OCI-LY1 (cell line): ENCODE data around the gene HAND1.

ENCODE experiments used
- H2AFZ ChIP-seq: fragments of 200-600 bp; sonication (generic), shearing (Covaris generic); 2 replicates; pipeline ENCODE4 v1.6.0; 2014; ENCODE audit warnings: antibody characterized with exemption, mild to moderate bottlenecking, low read length
- H3F3A ChIP-seq: fragments of 200-600 bp; sonication (generic), shearing (Covaris generic); 2 replicates; pipeline ENCODE4 v1.6.0; 2014; ENCODE audit warnings: mild to moderate bottlenecking, antibody characterized with exemption, low read length, moderate library complexity; ENCODE audit not compliant: insufficient read depth
- H3K27ac ChIP-seq: fragments of 200-600 bp; sonication (generic); 2 replicates; pipeline ENCODE4 v1.5.1; 2014; ENCODE audit warnings: low read length, mixed run types, mild to moderate bottlenecking, low read depth; ENCODE audit not compliant: poor library complexity, severe bottlenecking
- H3K27me3 ChIP-seq: fragments of 200-600 bp; sonication (generic); 2 replicates; pipeline ENCODE4 v1.6.0; 2014; ENCODE audit warnings: antibody characterized with exemption, mild to moderate bottlenecking, low read length, moderate library complexity; ENCODE audit not compliant: insufficient read depth
- H3K36me3 ChIP-seq: fragments of 200-600 bp; sonication (generic); 2 replicates; pipeline ENCODE4 v1.6.1; 2014; ENCODE audit warnings: mild to moderate bottlenecking, antibody characterized with exemption, low read length, moderate library complexity, mixed read lengths; ENCODE audit not compliant: insufficient read depth
- H3K4me1 ChIP-seq: fragments of 200-600 bp; sonication (generic); 2 replicates; pipeline ENCODE4 v1.5.1; 2014; ENCODE audit warnings: mild to moderate bottlenecking, low read length, moderate library complexity; ENCODE audit not compliant: insufficient read depth, severe bottlenecking
- H3K4me2 ChIP-seq: fragments of 200-600 bp; sonication (generic), shearing (Covaris generic); 2 replicates; pipeline ENCODE4 v1.6.1; 2014; ENCODE audit warnings: low read length
- H3K4me3 ChIP-seq: fragments of 200-600 bp; sonication (generic); 2 replicates; pipeline ENCODE4 v1.5.1; 2014; ENCODE audit warnings: low read length, low read depth, mild to moderate bottlenecking, mixed read lengths; ENCODE audit not compliant: poor library complexity, severe bottlenecking
- H3K79me2 ChIP-seq: fragments of 200-600 bp; shearing (Covaris generic); 2 replicates; pipeline ENCODE4 v1.6.1; 2016; ENCODE audit warnings: mixed run types, low read length, mixed read lengths; ENCODE audit not compliant: insufficient read depth
- H3K9ac ChIP-seq: fragments of 200-600 bp; sonication (generic), shearing (Covaris generic); 2 replicates; pipeline ENCODE4 v1.6.1; 2014; ENCODE audit warnings: mild to moderate bottlenecking, low read length, mixed read lengths
- H3K9me2 ChIP-seq: fragments of 200-600 bp; sonication (generic), shearing (Covaris generic); 2 replicates; pipeline ENCODE4 v1.6.1; 2014; ENCODE audit warnings: low read depth, mild to moderate bottlenecking, low read length, mixed read lengths
- H3K9me3 ChIP-seq: fragments of 200-600 bp; shearing (Covaris generic); 2 replicates; pipeline ENCODE4 v1.6.1; 2014; ENCODE audit warnings: low read length, mixed read lengths
- H4K20me1 ChIP-seq: fragments of 200-600 bp; sonication (generic), shearing (Covaris generic); 2 replicates; pipeline ENCODE4 v1.6.0; 2016; ENCODE audit warnings: mild to moderate bottlenecking, low read length; ENCODE audit not compliant: insufficient read depth
- CTCF ChIP-seq: fragments of 200-600 bp; sonication (generic), shearing (Covaris generic); IDR thresholded peaks from 2 replicates; pipeline ENCODE4 v1.5.1; 2017; ENCODE audit warnings: mild to moderate bottlenecking, antibody characterized with exemption, low read length, moderate library complexity, mixed read lengths
- EZH2 ChIP-seq: fragments of 200-600 bp; sonication (generic), shearing (Covaris generic); IDR thresholded peaks from 2 replicates; pipeline ENCODE4 v1.8.0; 2017; ENCODE audit warnings: borderline replicate concordance, mixed run types, mild to moderate bottlenecking, antibody characterized with exemption, low read length, moderate library complexity, mixed read lengths

HAND1 gene

GRCh38 chr5:154440540-154440939 lies 37.5 kb downstream of the HAND1 start:
- no peak overlapping the region for H3K4me2 ChIP-seq
- H3K4me3 ChIP-seq = no peak overlapping the region
- no peak overlapping the region for H2AFZ ChIP-seq
- no peaks in the 10 kb centered on the region for H3K27me3 ChIP-seq
- no peak overlapping the region for H3K27ac ChIP-seq
- no peak for TF ChIP-seq CTCF
- no peak for TF ChIP-seq EZH2
- no peaks in the 10 kb centered on the region for H4K20me1 ChIP-seq
- no peaks in the 10 kb centered on the region for H3K9me3 ChIP-seq
- H3K9ac ChIP-seq = no peak overlapping the region
- no peaks in the 10 kb centered on the region for H3F3A ChIP-seq
- peaks cover 68% of the 10 kb centered on the region for H3K36me3 ChIP-seq
- no peaks in the 10 kb centered on the region for H3K9me2 ChIP-seq
- no peaks in the 10 kb centered on the region for H3K79me2 ChIP-seq
- peaks cover 10% of the 10 kb centered on the region for H3K4me1 ChIP-seq

GRCh38 chr5:154437281-154437965 lies 40.6 kb downstream of the HAND1 start:
- Histone ChIP-seq H3K4me2 (no peak overlapping the region), H3K27me3 (no peaks in the 10 kb centered on the region), H3K79me2 (no peaks in the 10 kb centered on the region), H2AFZ (no peak overlapping the region), H3K9ac (no peak overlapping the region), H3K9me3 (no peaks in the 10 kb centered on the region), H3F3A (no peaks in the 10 kb centered on the region), H3K4me3 (no peak overlapping the region), H3K36me3 (peaks cover 78% of the 10 kb centered on the region), H4K20me1 (no peaks in the 10 kb centered on the region), H3K4me1 (no peaks in the 10 kb centered on the region), H3K27ac (no peak overlapping the region), H3K9me2 (no peaks in the 10 kb centered on the region)
- TF ChIP-seq CTCF (no peak), EZH2 (no peak)

GRCh38 chr5:154435226-154435625 lies 42.8 kb downstream of the HAND1 start:
- Histone ChIP-seq H2AFZ (no peak overlapping the region), H3K27me3 (no peaks in the 10 kb centered on the region), H4K20me1 (no peaks in the 10 kb centered on the region), H3K4me2 (no peak overlapping the region), H3K27ac (no peak overlapping the region), H3K9me2 (no peaks in the 10 kb centered on the region), H3K4me3 (no peak overlapping the region), H3K36me3 (peaks cover 56% of the 10 kb centered on the region), H3K9ac (no peak overlapping the region), H3K9me3 (no peaks in the 10 kb centered on the region), H3K79me2 (no peaks in the 10 kb centered on the region), H3K4me1 (no peaks in the 10 kb centered on the region), H3F3A (no peaks in the 10 kb centered on the region)
- TF ChIP-seq CTCF (no peak), EZH2 (no peak)
